K562 (cell line): ENCODE measurements around the gene CLCN6. TPM values are rescaled to one million over a fixed set of nuclear protein-coding genes. Genes with fewer than 3 reads are reported as not detected.

Experiments
- ATAC-seq: fragments of 200-7000 bp; cut with Tn5 transposase; 3 replicates; pipeline ENCODE4 v1.9.1; 2020; ENCODE audit warnings: moderate library complexity
- BruUV-seq: library from RNA; stranded (reverse); fragments of 400-500 nt; replicated peaks from 2 replicates; lab custom pipeline; 2021; lab: Mats Ljungman, UMichigan
- CTCF ChIA-PET: fragments of 300-600 bp; formaldehyde crosslinking; extraction: SDS; loops from one replicate; lab custom pipeline; 2021; ENCODE audit warnings: low intra/inter-chr PET ratio; lab: Yijun Ruan, JAX
- POLR2A ChIA-PET: fragments of 300-600, 350-650 bp; sonication (Branson Sonifier 250); formaldehyde crosslinking; extraction: SDS; loops from one replicate; lab custom pipeline; 2021; ENCODE audit warnings: antibody characterized with exemption, inconsistent platforms; lab: Yijun Ruan, JAX
- DNase-seq, 4 experiments: peaks; one replicate each; pipeline versions ENCODE4 v3.0.0 to v3.0.0-alpha.2; 2011 to 2018; ENCODE audit warnings: low spot score in 3 of 4, mixed read lengths in 3 of 4; ENCODE audit errors: extremely low read depth in 1 of 4
- FAIRE-seq: peaks from 2 replicates; lab custom pipeline; 2011; peaks lifted over from hg19 to GRCh38; lab: Jason Lieb, UNC
- H2AFZ ChIP-seq: 2 replicates; pipeline ENCODE4 v1.6.0; 2011; ENCODE audit warnings: low read depth, low read length, control low read depth, inconsistent platforms
- H3K27ac ChIP-seq: fragments of 200-600 bp; 3 replicates; pipeline ENCODE4 v1.8.0; 2011; ENCODE audit warnings: low read depth, mild to moderate bottlenecking, control low read depth, inconsistent platforms, low read length, moderate library complexity, mixed read lengths; ENCODE audit errors: extremely low read depth
- H3K27me3 ChIP-seq, 2 experiments: fragments of 300-600 bp in 1 of 2; 2 replicates in 1 of 2; 3 replicates in 1 of 2; pipeline versions ENCODE4 v1.6.0 to v1.8.0; 2011; ENCODE audit warnings: inconsistent platforms in 2 of 2, low read length in 2 of 2, mild to moderate bottlenecking in 1 of 2, mixed read lengths in 1 of 2, moderate library complexity in 1 of 2; ENCODE audit not compliant: control insufficient read depth in 2 of 2, insufficient read depth in 2 of 2
- H3K36me3 ChIP-seq: fragments of 300-600 bp; 3 replicates; pipeline ENCODE4 v1.8.0; 2011; ENCODE audit warnings: mild to moderate bottlenecking, low read length, inconsistent platforms; ENCODE audit not compliant: control insufficient read depth, insufficient read depth
- H3K4me1 ChIP-seq, 2 experiments: fragments of 200-600 bp in 1 of 2; replicated peaks in 1 of 2; 2 replicates in 1 of 2; 3 replicates in 1 of 2; pipeline versions ENCODE4 v1.5.1 to v1.8.0; 2011; ENCODE audit warnings: inconsistent platforms in 2 of 2, low read length in 2 of 2, mild to moderate bottlenecking in 1 of 2, mixed read lengths in 1 of 2, moderate library complexity in 1 of 2; ENCODE audit not compliant: control insufficient read depth in 2 of 2, insufficient read depth in 2 of 2
- H3K4me2 ChIP-seq: 2 replicates; pipeline ENCODE4 v1.6.1; 2011; ENCODE audit warnings: low read length, control low read depth, inconsistent platforms, mixed read lengths; ENCODE audit not compliant: insufficient read depth
- H3K4me3 ChIP-seq: fragments of 200-600 bp; sonication (generic), shearing (Covaris generic); 2 replicates; pipeline ENCODE4 v1.5.1; 2016; ENCODE audit warnings: control low read depth, inconsistent platforms
- H3K79me2 ChIP-seq: fragments of 200-600 bp; 3 replicates; pipeline ENCODE4 v1.8.0; 2011; ENCODE audit warnings: low read length, inconsistent platforms; ENCODE audit not compliant: control insufficient read depth, insufficient read depth
- H3K9ac ChIP-seq, 2 experiments: 2 replicates each; pipeline versions ENCODE4 v1.6.0 to v1.6.1; 2011; ENCODE audit warnings: low read depth in 2 of 2, low read length in 2 of 2, control low read depth in 1 of 2, inconsistent platforms in 1 of 2, mild to moderate bottlenecking in 1 of 2, mixed read lengths in 1 of 2; ENCODE audit not compliant: insufficient read depth in 1 of 2
- H3K9me1 ChIP-seq: one replicate; pipeline ENCODE4 v1.6.0; 2011; ENCODE audit warnings: inconsistent platforms, mild to moderate bottlenecking, low read length, moderate library complexity; ENCODE audit not compliant: control insufficient read depth, insufficient read depth
- H3K9me3 ChIP-seq: replicated peaks from 2 replicates; pipeline ENCODE4 v1.5.1; 2011; ENCODE audit warnings: low read depth, low read length, inconsistent platforms; ENCODE audit not compliant: control insufficient read depth, insufficient read depth
- H4K20me1 ChIP-seq: replicated peaks from 2 replicates; pipeline ENCODE4 v1.6.1; 2011; ENCODE audit warnings: low read length, inconsistent platforms, mixed read lengths; ENCODE audit not compliant: control insufficient read depth, insufficient read depth
- CREBBP ChIP-seq: IDR thresholded peaks from one replicate; pipeline ENCODE4 v1.6.1; 2012; ENCODE audit warnings: low read depth, mild to moderate bottlenecking, control low read depth, inconsistent platforms, low read length
- CSDE1 ChIP-seq, 2 experiments: fragments of 450-650 bp; IDR thresholded peaks; 2 replicates each; pipeline ENCODE4 v1.6.1; 2016; ENCODE audit warnings: mild to moderate bottlenecking in 1 of 2
- IFI16 ChIP-seq: fragments of 250-450 bp; sonication (Bioruptor Pico); IDR thresholded peaks from 2 replicates; pipeline ENCODE4 v2.1.2; 2022; ENCODE audit warnings: mild to moderate bottlenecking, inconsistent platforms
- KLF10 ChIP-seq: fragments of 250-450 bp; sonication (Bioruptor Pico); IDR thresholded peaks from 2 replicates; pipeline ENCODE4 v1.6.1; 2021; ENCODE audit warnings: matching md5 sums
- MIER1 ChIP-seq: fragments of 450-650 bp; IDR thresholded peaks from 2 replicates; pipeline ENCODE4 v1.6.1; 2016; ENCODE audit warnings: antibody characterized with exemption, mild to moderate bottlenecking, low read depth
- PHB ChIP-seq: fragments of 250-450 bp; sonication (Bioruptor Pico); IDR thresholded peaks from 2 replicates; pipeline ENCODE4 v1.5.0; 2021
- POLR2G ChIP-seq: fragments of 200-400 bp; formaldehyde crosslinking; IDR thresholded peaks from 2 replicates; pipeline ENCODE4 v1.6.1; 2017; ENCODE audit warnings: low read depth, mild to moderate bottlenecking, antibody characterized with exemption, low read length, moderate library complexity
- RBM15 ChIP-seq: fragments of 200-400 bp; formaldehyde crosslinking; IDR thresholded peaks from 2 replicates; pipeline ENCODE4 v1.6.1; 2018; ENCODE audit warnings: mild to moderate bottlenecking, low read length, moderate library complexity; ENCODE audit not compliant: insufficient read depth
- RFX7 ChIP-seq: fragments of 250-450 bp; sonication (Bioruptor Pico); IDR thresholded peaks from 2 replicates; pipeline ENCODE4 v1.5.1; 2021; ENCODE audit warnings: mild to moderate bottlenecking
- TCF7 ChIP-seq: sonication (generic); IDR thresholded peaks from 2 replicates; pipeline ENCODE4 v1.6.1; 2016; ENCODE audit warnings: antibody characterized with exemption, borderline replicate concordance
- U2AF2 ChIP-seq: fragments of 200-400 bp; formaldehyde crosslinking; optimal IDR thresholded peaks from 2 replicates; pipeline ENCODE3; 2017; ENCODE audit warnings: low read depth, mild to moderate bottlenecking, low read length
- ZNF134 ChIP-seq: fragments of 250-450 bp; sonication (Bioruptor Pico); conservative IDR thresholded peaks from 2 replicates; pipeline ENCODE4 v1.4.0; 2020
- ZSCAN29 ChIP-seq: fragments of 450-650 bp; IDR thresholded peaks from 2 replicates; pipeline ENCODE4 v1.6.1; 2017
- WGBS: fragments of 100-300 bp; shearing (Covaris generic); methylation state at CpG from one replicate; pipeline ENCODE4 v1.1.6; 2016; ENCODE audit warnings: low coverage, mixed read lengths; ENCODE audit not compliant: insufficient coverage; ENCODE audit errors: missing lambda C conversion rate; 5-methylcytosine and 5-hydroxymethylcytosine counted together
- in situ Hi-C: fragments of 300-500 bp; cut with MboI; formaldehyde crosslinking; loops from 4 replicates; pipeline ENCODE4 v1.15.0; 2018; ENCODE audit warnings: inconsistent platforms, mixed read lengths
- intact Hi-C: fragments of 100-400 bp; cut with micrococcal nuclease; formaldehyde crosslinking; loops from 2 replicates; pipeline ENCODE4 v1.14.2; 2022
- polyA plus RNA-seq, 8 experiments: library from polyadenylated mRNA; depleted of rRNA in 4 of 8; stranded (reverse) in 5 of 8; unstranded in 3 of 8; fragments of >200 nt; fragmentation: Nextera tagmentation in 2 of 8; fragmentation: Illumina TruSeq in 1 of 8; extraction: Ambion mirVana in 2 of 8; extraction: Trizol in 1 of 8; gene quantifications; 2 replicates each; pipeline versions ENCODE4 v1.2.1 to v1.2.3, GENCODE V29; 2011 to 2014; ENCODE audit warnings: inconsistent platforms in 1 of 8, missing spikeins in 1 of 8
- total RNA-seq, 7 experiments: library from RNA; depleted of rRNA in 6 of 7; stranded (reverse); fragments of >200 nt in 6 of 7; fragmentation: Illumina TruSeq in 2 of 7; extraction: Trizol in 2 of 7; gene quantifications; 2 replicates each; pipeline versions ENCODE4 v1.2.1 to v1.2.3, GENCODE V29; 2011 to 2021; ENCODE audit warnings: low replicate concordance in 1 of 7
- TF ChIP-seq, protein P1 (sequence below): IDR thresholded peaks from 2 replicates; pipeline ENCODE4 v1.6.1; 2011; ENCODE audit warnings: borderline replicate concordance, low read depth, mild to moderate bottlenecking, moderate library complexity, low read length; ENCODE audit not compliant: insufficient read depth, poor library complexity, severe bottlenecking

Gene CLCN6
- total and polyA plus RNA-seq, 9 of the 15 experiments (the other 6 are each of a cell fraction or from before 2014, with no cell fraction given) = 2.0 to 21.8 (median 13.6) TPM

DNA sequence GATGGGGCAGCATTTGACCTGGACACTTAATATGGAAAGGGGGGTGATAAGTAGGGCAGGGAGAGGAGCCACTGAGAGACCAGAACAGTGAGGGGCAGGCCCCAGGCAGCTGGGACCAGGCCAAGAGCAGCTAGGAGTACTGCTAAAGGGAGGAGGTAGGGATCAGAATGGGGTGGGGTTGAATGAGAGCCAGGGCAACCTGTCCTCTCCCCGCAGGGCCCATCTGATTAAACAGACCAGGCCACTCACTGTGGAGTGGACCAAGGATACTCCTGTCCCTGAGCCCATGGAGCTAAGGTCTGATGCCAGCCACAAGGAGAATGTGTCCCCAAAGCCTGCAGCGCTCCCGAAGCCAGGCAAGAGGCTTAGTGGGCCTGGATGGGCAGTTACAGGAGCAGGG lies 41.9 kb upstream of the CLCN6 start:
- intact Hi-C loops = no loop called here
- Histone ChIP-seq H4K20me1 (no peaks in the 10 kb centered on the region), H3K4me2 (no peak overlapping the region), H3K9ac (peak overlapping the region in 1 of 2 experiments; percentile 65; a peak in 2 of 4 replicates), H3K79me2 (no peaks in the 10 kb centered on the region), H3K27me3 (no peaks in the 10 kb centered on the region), H3K4me1 (peaks cover 13 to 50% of the 10 kb centered on the region in 2 experiments; a peak in 4 of 5 replicates), H3K9me3 (no peaks in the 10 kb centered on the region), H3K27ac (no peak overlapping the region), H3K4me3 (no peak overlapping the region), H3K36me3 (no peaks in the 10 kb centered on the region), H2AFZ (no peak overlapping the region), H3K9me1 (no peaks in the 10 kb centered on the region)
- TF ChIP-seq RFX7 (CRISPR knock-in tag) = no peak
- no peak for TF ChIP-seq MIER1
- TF ChIP-seq POLR2G = no peak
- TF ChIP-seq IFI16 (CRISPR knock-in tag) = no peak
- TF ChIP-seq CREBBP = no peak
- FAIRE-seq = no peak
- BruUV-seq = no TSS peak
- WGBS = 65% methylated on average over 3 of the region's 3 CpGs
- POLR2A ChIA-PET = interaction anchor here (0.6 to 3.9 kb wide), 11 partner anchors 8 to 554 kb away, joined by 3 to 18 read pairs (median 5); no protein-coding TSS in a partner anchor
- peak; percentile 12; the same call in 1 of the 3 replicates for ATAC-seq
- CTCF ChIA-PET = no interaction called here
- in situ Hi-C loops = no loop called here
- no peak for DNase-seq

DNA sequence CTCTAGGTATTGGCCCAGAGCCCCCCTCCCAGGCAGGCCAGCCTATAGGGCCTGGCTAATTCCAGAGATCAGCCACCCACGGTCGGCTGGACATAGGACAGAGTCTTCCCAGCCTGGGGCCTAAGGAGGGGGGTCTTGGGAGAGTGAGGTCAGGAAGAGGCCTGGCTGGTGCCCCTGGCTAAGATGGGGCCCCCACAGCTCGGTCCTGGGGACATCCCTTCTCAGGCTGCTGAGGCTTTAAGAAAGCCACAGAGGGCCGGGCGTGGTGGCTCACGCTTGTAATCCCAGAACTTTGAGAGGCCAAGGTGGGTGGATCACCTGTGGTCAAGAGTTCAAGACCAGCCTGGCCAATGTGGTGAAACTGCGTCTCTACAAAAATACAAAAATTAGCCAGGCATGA lies 41.5 kb upstream of the CLCN6 start:
- Histone ChIP-seq H3K4me2 (no peak overlapping the region), H3K79me2 (no peaks in the 10 kb centered on the region), H3K4me1 (peaks cover 13 to 50% of the 10 kb centered on the region in 2 experiments; a peak in 4 of 5 replicates), H3K27ac (no peak overlapping the region), H2AFZ (no peak overlapping the region), H3K9me1 (no peaks in the 10 kb centered on the region), H3K9me3 (no peaks in the 10 kb centered on the region), H3K27me3 (no peaks in the 10 kb centered on the region), H3K4me3 (no peak overlapping the region), H3K36me3 (no peaks in the 10 kb centered on the region), H3K9ac (peak overlapping the region in 1 of 2 experiments; percentile 65; a peak in 2 of 4 replicates), H4K20me1 (no peaks in the 10 kb centered on the region)
- FAIRE-seq (no peak), DNase-seq (no peak), ATAC-seq (no peak; the same call in 2 of the 3 replicates)
- ChIA-PET POLR2A (interaction anchor here (0.6 to 3.9 kb wide), 13 partner anchors 8 to 555 kb away, joined by 3 to 18 read pairs (median 5); no protein-coding TSS in a partner anchor), CTCF (no interaction called here)
- 54% methylated on average over 7 of the region's 7 CpGs for WGBS
- TF ChIP-seq CSDE1 (IDR thresholded peaks at IDR 0.05) = no peak
- no peak for TF ChIP-seq RBM15
- no peak for TF ChIP-seq ZSCAN29
- no peak for TF ChIP-seq PHB (CRISPR knock-in tag)
- TF ChIP-seq KLF10 (CRISPR knock-in tag) = no peak
- TF ChIP-seq U2AF2 = no peak
- TF ChIP-seq ZNF134 (CRISPR knock-in tag) = no peak
- TF ChIP-seq TCF7 = no peak
- TF ChIP-seq, protein P1, sequence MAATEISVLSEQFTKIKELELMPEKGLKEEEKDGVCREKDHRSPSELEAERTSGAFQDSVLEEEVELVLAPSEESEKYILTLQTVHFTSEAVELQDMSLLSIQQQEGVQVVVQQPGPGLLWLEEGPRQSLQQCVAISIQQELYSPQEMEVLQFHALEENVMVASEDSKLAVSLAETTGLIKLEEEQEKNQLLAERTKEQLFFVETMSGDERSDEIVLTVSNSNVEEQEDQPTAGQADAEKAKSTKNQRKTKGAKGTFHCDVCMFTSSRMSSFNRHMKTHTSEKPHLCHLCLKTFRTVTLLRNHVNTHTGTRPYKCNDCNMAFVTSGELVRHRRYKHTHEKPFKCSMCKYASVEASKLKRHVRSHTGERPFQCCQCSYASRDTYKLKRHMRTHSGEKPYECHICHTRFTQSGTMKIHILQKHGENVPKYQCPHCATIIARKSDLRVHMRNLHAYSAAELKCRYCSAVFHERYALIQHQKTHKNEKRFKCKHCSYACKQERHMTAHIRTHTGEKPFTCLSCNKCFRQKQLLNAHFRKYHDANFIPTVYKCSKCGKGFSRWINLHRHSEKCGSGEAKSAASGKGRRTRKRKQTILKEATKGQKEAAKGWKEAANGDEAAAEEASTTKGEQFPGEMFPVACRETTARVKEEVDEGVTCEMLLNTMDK = no peak
- intact Hi-C loops = no loop called here
- in situ Hi-C loops = no loop called here
- BruUV-seq = no TSS peak
